DMS 273 (cell line): ENCODE data around the gene NPNT.

ENCODE experiments used
- DNase-seq: peaks from one replicate; lab custom pipeline; 2025; ENCODE audit not compliant: unreplicated experiment; lab: John Stamatoyannopoulos, UW

Gene NPNT

DNA sequence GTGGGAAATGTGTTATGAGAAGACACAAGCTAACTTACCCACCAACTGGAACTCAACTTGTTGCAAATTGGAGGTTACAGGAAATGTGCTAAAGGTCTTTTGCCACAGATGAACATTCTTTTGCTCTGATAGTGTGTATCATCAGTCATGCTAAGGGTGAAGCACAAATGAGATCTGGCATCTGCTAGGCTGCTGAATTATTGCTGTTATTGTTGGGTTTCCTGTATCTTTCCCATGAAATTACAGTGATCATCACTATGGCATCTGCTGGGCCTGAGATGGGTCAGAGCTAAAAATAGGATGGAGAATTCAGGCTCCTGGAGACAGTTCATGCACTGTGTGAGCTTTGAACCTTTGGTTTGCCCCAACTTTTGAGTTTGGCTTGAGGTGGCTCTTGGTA is 124.5 kb downstream of the NPNT start:
- DNase-seq: no peak
